HepG2 (cell line): ENCODE data around the gene TEAD3. TPM values are rescaled to one million over a fixed set of nuclear protein-coding genes. Genes with fewer than 3 reads are reported as not detected.

ENCODE experiments used
- BRF2 ChIP-seq: sonication (generic); formaldehyde crosslinking; IDR thresholded peaks from 2 replicates; pipeline ENCODE4 v1.8.1; 2022; ENCODE audit warnings: mild to moderate bottlenecking, missing genetic modification reagents
- CERS6 ChIP-seq: sonication (generic); formaldehyde crosslinking; IDR thresholded peaks from 2 replicates; pipeline ENCODE4 v1.5.0; 2020; ENCODE audit warnings: missing genetic modification reagents
- EP300 ChIP-seq, 3 experiments: sonication (generic) in 1 of 3; formaldehyde crosslinking in 1 of 3; IDR thresholded peaks; 2 replicates each; pipeline versions ENCODE4 v1.5.1 to v1.6.1; 2011 to 2020; ENCODE audit warnings: low read depth in 2 of 3, low read length in 2 of 3, borderline replicate concordance in 1 of 3, improper control_type of control experiment in 1 of 3, mild to moderate bottlenecking in 1 of 3, missing genetic modification reagents in 1 of 3, moderate library complexity in 1 of 3
- HIC2 ChIP-seq: sonication (generic); formaldehyde crosslinking; IDR thresholded peaks from 2 replicates; pipeline ENCODE4 v1.9.0; 2022; ENCODE audit warnings: low read depth, missing genetic modification reagents
- HOXA9 ChIP-seq: sonication (generic); formaldehyde crosslinking; IDR thresholded peaks from 2 replicates; pipeline ENCODE4 v1.8.1; 2022; ENCODE audit warnings: missing genetic modification reagents, mild to moderate bottlenecking, moderate library complexity, borderline replicate concordance
- HOXD1 ChIP-seq: sonication (generic); formaldehyde crosslinking; IDR thresholded peaks from 2 replicates; pipeline ENCODE4 v1.5.0; 2020; ENCODE audit warnings: missing genetic modification reagents
- IKZF4 ChIP-seq: sonication (generic); formaldehyde crosslinking; IDR thresholded peaks from 2 replicates; pipeline ENCODE4 v1.5.1; 2020; ENCODE audit warnings: borderline replicate concordance, mild to moderate bottlenecking, low read depth, missing genetic modification reagents; ENCODE audit errors: not compliant biosample characterization
- LBX2 ChIP-seq: sonication (generic); formaldehyde crosslinking; IDR thresholded peaks from 2 replicates; pipeline ENCODE4 v1.5.0; 2020; ENCODE audit warnings: missing genetic modification reagents, mild to moderate bottlenecking, borderline replicate concordance
- PCBP1 ChIP-seq: fragments of 200-400 bp; formaldehyde crosslinking; IDR thresholded peaks from 2 replicates; pipeline ENCODE4 v1.6.1; 2017; ENCODE audit warnings: mild to moderate bottlenecking, low read depth, low read length, borderline replicate concordance
- SKIL ChIP-seq: sonication (generic); formaldehyde crosslinking; IDR thresholded peaks from 2 replicates; pipeline ENCODE4 v1.8.0; 2022; ENCODE audit warnings: missing genetic modification reagents, mild to moderate bottlenecking, moderate library complexity, borderline replicate concordance
- TEF ChIP-seq: sonication (generic); formaldehyde crosslinking; IDR thresholded peaks from 2 replicates; pipeline ENCODE4 v1.5.0; 2020; ENCODE audit warnings: missing genetic modification reagents
- THAP11 ChIP-seq: IDR thresholded peaks from 2 replicates; pipeline ENCODE4 v1.6.1; 2016; ENCODE audit warnings: missing biosample characterization, missing genetic modification reagents
- ZNF256 ChIP-seq: sonication (generic); formaldehyde crosslinking; conservative IDR thresholded peaks from 2 replicates; pipeline ENCODE4 v1.4.0; 2020; ENCODE audit warnings: missing genetic modification reagents
- ZNF335 ChIP-seq: sonication (generic); formaldehyde crosslinking; IDR thresholded peaks from 2 replicates; pipeline ENCODE4 v1.4.0; 2020; ENCODE audit warnings: missing genetic modification reagents
- ZNF7 ChIP-seq: IDR thresholded peaks from 2 replicates; pipeline ENCODE4 v1.6.1; 2016; ENCODE audit warnings: missing biosample characterization, missing genetic modification reagents
- ZNF770 ChIP-seq: sonication (generic); formaldehyde crosslinking; IDR thresholded peaks from 2 replicates; pipeline ENCODE4 v1.5.0; 2020; ENCODE audit warnings: mild to moderate bottlenecking, missing genetic modification reagents
- ZZZ3 ChIP-seq: sonication (generic); formaldehyde crosslinking; IDR thresholded peaks from 2 replicates; pipeline ENCODE4 v1.4.0; 2020; ENCODE audit warnings: missing genetic modification reagents, mild to moderate bottlenecking, borderline replicate concordance
- polyA plus RNA-seq, 8 experiments: library from polyadenylated mRNA; depleted of rRNA in 3 of 8; stranded (reverse) in 7 of 8; unstranded in 1 of 8; fragments of >200 nt; fragmentation: Illumina TruSeq in 4 of 8; extraction: Trizol in 4 of 8; gene quantifications; 2 replicates each; pipeline versions ENCODE4 v1.2.1 to v1.2.3, GENCODE V29; 2011 to 2016; ENCODE audit warnings: low read depth in 4 of 8, missing spikeins in 1 of 8, mixed read lengths in 1 of 8; ENCODE audit not compliant: insufficient read depth in 1 of 8
- total RNA-seq, 5 experiments: library from RNA; depleted of rRNA; stranded (reverse); fragments of >200 nt; fragmentation: Illumina TruSeq; extraction: Trizol; gene quantifications; 2 replicates each; pipeline ENCODE4 v1.2.3, GENCODE V29; 2016; ENCODE audit warnings: low read depth in 1 of 5

The TEAD3 gene
- total and polyA plus RNA-seq, 2 of the 13 experiments (the other 11 are each of a cell fraction or from before 2014, with no cell fraction given), result 15.1 to 16.5 TPM

GRCh38 chr6:35497571-35498421 lies 917 bp upstream of the TEAD3 start (continued):
- TF ChIP-seq HOXA9 (peak; percentile 92), HIC2 (peak; percentile 27; the same call in 1 of the 2 replicates), ZZZ3 (no peak), THAP11 (peak; percentile 43; the same call in 1 of the 2 replicates), BRF2 (peak; percentile 77; the same call in 1 of the 2 replicates), PCBP1 (peak; percentile 94), HOXD1 (peak; percentile 94), TEF (CRISPR knock-in tag) (peak; percentile 44; the same call in 1 of the 2 replicates), EP300 (IDR thresholded peaks at IDR 0.05; ENCODE audit: low read depth in 2 of 2, low read length in 2 of 2) (no peak), EP300 (CRISPR knock-in tag; IDR thresholded peaks at IDR 0.05; ENCODE audit: borderline replicate concordance) (no peak; the same call in 1 of the 2 replicates), CERS6 (CRISPR knock-in tag) (peak; percentile 82; the same call in 1 of the 2 replicates), ZNF335 (CRISPR knock-in tag) (no peak), LBX2 (CRISPR knock-in tag) (peak; percentile 92), ZNF256 (CRISPR knock-in tag) (peak; percentile 85), ZNF770 (CRISPR knock-in tag) (no peak), ZNF7 (no peak), SKIL (peak; percentile 61; the same call in 1 of the 2 replicates), IKZF4 (CRISPR knock-in tag) (peak; percentile 78)
